ENCODE results near the gene CELF5. TPM values are rescaled to one million over a fixed set of nuclear protein-coding genes. Genes with fewer than 3 reads are reported as not detected.

Gene CELF5
- total RNA-seq, 4 donors from 2014 or later, result not detected

GRCh38 chr19:3178973-3179738, 45.3 kb upstream of the CELF5 start:
- peak overlapping the region; percentile 5 to 58 (median 32) for H3K4me3 ChIP-seq
- intact Hi-C loops (cut with DNase I), result no loop called here
- H3K36me3 ChIP-seq, result no peaks in the 10 kb centered on the region
- TF ChIP-seq CTCF (IDR thresholded peaks at IDR 0.05) (no peak), POLR2A (IDR thresholded peaks at IDR 0.05) (no peak)
- 57 to 84% methylated on average over 10 to 29 of the region's 52 CpGs for WGBS, 2 donors
- no peaks in the 10 kb centered on the region for H3K9me3 ChIP-seq
- peak overlapping the region; percentile 34 to 83 (median 62) for H3K27ac ChIP-seq
- no peak for DNase-seq
- peaks cover 17 to 20% (median 19%) of the 10 kb centered on the region in 3 donors for H3K4me1 ChIP-seq
- no peaks in the 10 kb centered on the region for H3K27me3 ChIP-seq

GRCh38 chr19:3179739-3180293, 44.6 kb upstream of the CELF5 start:
- Histone ChIP-seq H3K36me3 (no peaks in the 10 kb centered on the region), H3K4me3 (peak overlapping the region; percentile 19 to 58 (median 32)), H3K4me1 (peaks cover 19 to 23% (median 20%) of the 10 kb centered on the region in 3 donors), H3K9me3 (no peaks in the 10 kb centered on the region), H3K27ac (peak overlapping the region in 3 of 4 donors; percentile 34 to 83 (median 74)), H3K27me3 (no peaks in the 10 kb centered on the region)
- DNase-seq, result no peak
- no peak for TF ChIP-seq POLR2A (IDR thresholded peaks at IDR 0.05)
- TF ChIP-seq CTCF (IDR thresholded peaks at IDR 0.05), result no peak
- intact Hi-C loops (cut with DNase I), result no loop called here
- WGBS, 2 donors, result 75% methylated on average over 4 of the region's 31 CpGs; no CpG with 5 or more reads in 1 of the 2 donors

DNA sequence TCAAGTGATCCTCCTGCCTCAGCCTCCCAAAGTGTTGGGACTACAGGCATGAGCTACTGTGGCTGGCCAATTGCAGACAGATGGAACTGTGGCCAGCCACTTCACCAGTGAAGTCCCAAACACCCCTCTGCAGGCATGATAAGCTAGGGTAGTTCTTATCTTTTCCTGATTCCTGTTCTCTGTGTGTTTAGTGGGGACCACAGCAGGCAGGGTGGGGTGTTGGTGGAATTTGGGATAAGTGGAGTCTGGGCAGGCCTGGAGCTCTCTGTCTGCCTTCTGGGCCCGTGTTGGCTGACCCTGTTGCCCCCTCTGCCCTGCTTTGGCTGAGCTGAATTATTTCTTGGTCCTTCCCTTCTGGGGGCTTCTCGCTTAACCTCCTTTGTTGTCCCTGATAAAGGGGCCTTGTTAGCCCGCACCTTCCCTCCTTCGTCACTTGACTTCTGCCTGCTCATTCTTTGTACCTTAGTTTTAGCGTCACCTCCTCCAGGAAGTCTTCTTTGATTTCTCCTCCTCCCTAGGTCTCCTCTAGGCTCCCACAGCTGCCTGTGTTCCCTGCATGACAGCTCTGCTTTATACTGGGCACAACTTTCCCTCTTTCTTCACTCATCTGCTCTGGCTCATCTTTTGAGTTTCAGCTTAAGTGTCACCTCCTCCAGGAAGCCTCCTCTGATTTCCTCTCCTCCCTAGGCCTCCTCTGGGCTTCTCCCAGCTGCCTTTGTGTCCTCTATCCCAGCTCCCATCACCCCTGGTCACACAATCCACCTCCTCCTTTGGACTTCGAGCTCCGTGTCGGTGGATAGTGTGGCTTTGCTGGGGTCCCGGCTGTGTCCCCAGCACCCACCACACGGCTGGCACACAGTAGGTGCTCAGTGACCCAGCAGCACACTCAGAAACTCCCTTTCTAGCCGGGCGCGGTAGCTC, 40.5 kb upstream of the CELF5 start:
- whole genome bisulfite sequencing, 2 donors, result 72 to 74% methylated on average over 10 to 13 of the region's 13 CpGs
- Histone ChIP-seq H3K4me3 (no peak overlapping the region), H3K4me1 (peaks cover 21 to 38% (median 22%) of the 10 kb centered on the region in 3 donors), H3K36me3 (no peaks in the 10 kb centered on the region), H3K27ac (no peak overlapping the region), H3K27me3 (no peaks in the 10 kb centered on the region), H3K9me3 (no peaks in the 10 kb centered on the region)
- no peak for DNase-seq
- intact Hi-C loops (cut with DNase I), result no loop called here
- TF ChIP-seq POLR2A (IDR thresholded peaks at IDR 0.05) (no peak), CTCF (IDR thresholded peaks at IDR 0.05) (no peak)

DNA sequence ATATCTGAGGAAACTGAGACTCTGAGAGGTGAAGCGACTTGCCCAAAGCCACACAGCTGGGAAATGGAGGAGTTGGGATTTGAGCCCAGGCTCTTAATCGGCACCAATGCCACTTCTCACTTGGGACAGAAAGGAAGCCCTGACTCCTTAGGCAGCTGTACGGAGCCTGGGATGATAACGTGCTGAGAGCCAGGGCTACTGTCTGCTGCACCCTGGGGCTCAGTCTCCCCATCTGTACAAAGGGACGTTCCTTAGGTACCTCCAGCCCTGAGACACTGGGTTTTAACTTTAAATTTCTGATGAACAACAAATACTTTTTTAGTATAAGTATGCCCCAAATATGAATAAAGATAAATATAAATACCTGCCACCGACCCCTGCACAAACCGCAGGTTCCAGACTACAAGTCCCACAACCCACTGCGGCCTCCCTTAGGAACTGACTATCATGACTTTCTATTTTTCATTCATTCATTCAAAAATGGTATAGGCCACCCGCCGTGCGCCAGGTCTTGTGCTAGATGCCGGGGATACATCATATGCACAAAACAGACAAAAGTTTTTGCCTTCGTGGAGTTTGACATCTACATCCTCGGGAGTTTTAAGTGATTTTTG, 39.5 kb upstream of the CELF5 start:
- peak overlapping the region in 3 of 4 donors; percentile 83 to 93 (median 90) for H3K27ac ChIP-seq
- WGBS, 2 donors, result 17 to 20% methylated on average over 14 of the region's 14 CpGs
- H3K4me3 ChIP-seq, result peak overlapping the region; percentile 59 to 99 (median 97)
- no peaks in the 10 kb centered on the region for H3K36me3 ChIP-seq
- no peaks in the 10 kb centered on the region for H3K9me3 ChIP-seq
- intact Hi-C loops (cut with DNase I), result no loop called here
- H3K27me3 ChIP-seq, result no peaks in the 10 kb centered on the region
- DNase-seq, result peak; percentile 60
- TF ChIP-seq CTCF (IDR thresholded peaks at IDR 0.05), result no peak
- no peak for TF ChIP-seq POLR2A (IDR thresholded peaks at IDR 0.05)
- peaks cover 20 to 47% (median 21%) of the 10 kb centered on the region in 3 donors for H3K4me1 ChIP-seq

All from esophagus squamous epithelium (tissue), 5 donors.